Effector memory CD4-positive, alpha-beta T cell (primary cell): ENCODE results near the gene LCORL.
"Not testable (repeated sequence)": the region's sequence is repeated elsewhere in the genome, so short reads cannot be mapped to it uniquely, and the experiment has no call there.

Experiments
- DNase-seq, 3 donors: peaks; one replicate each; pipeline ENCODE4 v3.0.0-alpha.2; 2020
- H3K27ac ChIP-seq: 2 replicates; pipeline ENCODE4 v1.7.0; 2013; ENCODE audit warnings: mild to moderate bottlenecking, low read length, moderate library complexity; ENCODE audit not compliant: insufficient read depth, poor library complexity, severe bottlenecking
- H3K27me3 ChIP-seq: replicated peaks from 2 replicates; pipeline ENCODE4 v1.7.0; 2013; ENCODE audit warnings: mild to moderate bottlenecking, low read length; ENCODE audit not compliant: insufficient read depth, control insufficient read depth, poor library complexity, severe bottlenecking
- H3K36me3 ChIP-seq: 2 replicates; pipeline ENCODE4 v1.7.0; 2013; ENCODE audit warnings: mild to moderate bottlenecking, low read length, moderate library complexity; ENCODE audit not compliant: control insufficient read depth, insufficient read depth
- H3K4me1 ChIP-seq: 2 replicates; pipeline ENCODE4 v1.7.0; 2013; ENCODE audit warnings: low read length, mild to moderate bottlenecking; ENCODE audit not compliant: control insufficient read depth, insufficient read depth, poor library complexity, severe bottlenecking
- H3K4me3 ChIP-seq: 2 replicates; pipeline ENCODE4 v1.7.0; 2013; ENCODE audit warnings: low read length, low read depth, mild to moderate bottlenecking; ENCODE audit not compliant: insufficient read depth, poor library complexity, severe bottlenecking
- H3K9me3 ChIP-seq: 2 replicates; pipeline ENCODE4 v1.7.0; 2013; ENCODE audit warnings: mild to moderate bottlenecking, low read length, moderate library complexity; ENCODE audit not compliant: control insufficient read depth

The LCORL gene

GRCh38 chr4:17869327-17869726 lies 152.2 kb downstream of the LCORL start:
- no peak overlapping the region for H3K27ac ChIP-seq

GRCh38 chr4:17867276-17867675 lies 154.3 kb downstream of the LCORL start:
- no peak for DNase-seq
- Histone ChIP-seq H3K4me3 (no peak overlapping the region), H3K27ac (no peak overlapping the region), H3K36me3 (no peaks in the 10 kb centered on the region), H3K9me3 (no peaks in the 10 kb centered on the region), H3K27me3 (no peaks in the 10 kb centered on the region), H3K4me1 (no peaks in the 10 kb centered on the region)

More at GRCh38 chr4:17869327-17869726, 152.2 kb downstream of the LCORL start:
- H3K36me3 ChIP-seq: no peaks in the 10 kb centered on the region
- H3K4me3 ChIP-seq: no peak overlapping the region
- no peaks in the 10 kb centered on the region for H3K9me3 ChIP-seq
- H3K27me3 ChIP-seq: no peaks in the 10 kb centered on the region
- H3K4me1 ChIP-seq: no peaks in the 10 kb centered on the region
- no peak for DNase-seq

- no peak overlapping the region for H3K4me3 ChIP-seq
- H3K27ac ChIP-seq: no peak overlapping the region
- no peaks in the 10 kb centered on the region for H3K9me3 ChIP-seq
- H3K4me1 ChIP-seq: no peaks in the 10 kb centered on the region
- DNase-seq: no peak
- no peaks in the 10 kb centered on the region for H3K36me3 ChIP-seq
- no peaks in the 10 kb centered on the region for H3K27me3 ChIP-seq
Observed at GRCh38 chr4:17866810-17867209, 154.7 kb downstream of the LCORL start.

- Histone ChIP-seq H3K4me1 (no peaks in the 10 kb centered on the region), H3K27ac (no peak overlapping the region), H3K9me3 (no peaks in the 10 kb centered on the region), H3K4me3 (no peak overlapping the region), H3K27me3 (no peaks in the 10 kb centered on the region), H3K36me3 (no peaks in the 10 kb centered on the region)
- DNase-seq: no peak
Observed at GRCh38 chr4:17865866-17866363, 155.6 kb downstream of the LCORL start.

GRCh38 chr4:17861906-17862305 lies 159.6 kb downstream of the LCORL start:
- not testable (repeated sequence) for H3K27me3 ChIP-seq, H3K27ac ChIP-seq

GRCh38 chr4:17859793-17860406 lies 161.7 kb downstream of the LCORL start:
- no peaks in the 10 kb centered on the region for H3K36me3 ChIP-seq
- no peaks in the 10 kb centered on the region for H3K4me1 ChIP-seq
- H3K9me3 ChIP-seq: no peaks in the 10 kb centered on the region
- no peak for DNase-seq
- H3K27me3 ChIP-seq: no peaks in the 10 kb centered on the region
- no peak overlapping the region for H3K27ac ChIP-seq
- no peak overlapping the region for H3K4me3 ChIP-seq

More at GRCh38 chr4:17861906-17862305, 159.6 kb downstream of the LCORL start:
- DNase-seq, H3K4me1 ChIP-seq, H3K4me3 ChIP-seq, H3K9me3 ChIP-seq, H3K36me3 ChIP-seq: not testable (repeated sequence)

GRCh38 chr4:17854036-17854435 lies 167.5 kb downstream of the LCORL start:
- Histone ChIP-seq H3K4me3 (no peak overlapping the region), H3K4me1 (no peaks in the 10 kb centered on the region), H3K36me3 (no peaks in the 10 kb centered on the region), H3K9me3 (no peaks in the 10 kb centered on the region), H3K27ac (no peak overlapping the region), H3K27me3 (no peaks in the 10 kb centered on the region)
- no peak for DNase-seq

GRCh38 chr4:17851959-17852358 lies 169.6 kb downstream of the LCORL start:
- Histone ChIP-seq H3K27me3 (no peaks in the 10 kb centered on the region), H3K27ac (no peak overlapping the region), H3K36me3 (no peaks in the 10 kb centered on the region), H3K4me3 (no peak overlapping the region), H3K9me3 (no peaks in the 10 kb centered on the region), H3K4me1 (no peaks in the 10 kb centered on the region)
- no peak for DNase-seq

GRCh38 chr4:17850295-17850694 lies 171.3 kb downstream of the LCORL start:
- H3K36me3 ChIP-seq, H3K9me3 ChIP-seq, H3K4me3 ChIP-seq, DNase-seq, H3K27me3 ChIP-seq, H3K4me1 ChIP-seq, H3K27ac ChIP-seq: not testable (repeated sequence)

GRCh38 chr4:17846266-17846665 lies 175.3 kb downstream of the LCORL start:
- no peaks in the 10 kb centered on the region for H3K36me3 ChIP-seq
- no peaks in the 10 kb centered on the region for H3K27me3 ChIP-seq
- H3K4me1 ChIP-seq: no peaks in the 10 kb centered on the region
- H3K4me3 ChIP-seq: no peak overlapping the region
- no peaks in the 10 kb centered on the region for H3K9me3 ChIP-seq
- no peak for DNase-seq
- H3K27ac ChIP-seq: no peak overlapping the region
